ENCODE measurements around the gene ANAPC13. TPM values are rescaled to one million over a fixed set of nuclear protein-coding genes. Genes with fewer than 3 reads are reported as not detected.

ANAPC13 gene
- total RNA-seq, 1 experiment from 2014 or later = 68.8 TPM

DNA sequence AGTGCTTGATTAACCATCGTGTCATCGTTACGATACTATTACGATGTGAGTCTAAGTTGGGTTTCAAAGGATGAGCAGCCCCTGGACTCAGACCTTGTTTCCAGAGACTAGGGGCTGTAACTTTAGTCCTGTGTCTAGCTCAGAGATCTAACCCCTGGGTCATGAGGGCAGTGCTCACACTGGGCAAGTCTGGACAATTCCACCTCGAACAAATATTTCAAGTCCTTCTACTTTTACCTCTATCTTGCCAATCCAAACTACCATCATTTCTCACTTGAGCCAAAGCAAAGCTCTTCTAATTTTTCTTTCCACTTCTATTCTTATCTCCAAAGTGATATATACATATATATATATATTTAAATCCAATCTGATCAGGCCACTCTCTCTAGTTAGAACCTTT lies 10.8 kb downstream of the ANAPC13 start:
- Histone ChIP-seq H3K27me3 (ENCODE audit: control insufficient read depth, insufficient read depth, low read length) (no peaks in the 10 kb centered on the region), H3K27ac (ENCODE audit: low read length) (no peak overlapping the region), H3K4me3 (ENCODE audit: low read depth in 2 of 2, low read length in 2 of 2) (no peak overlapping the region), H3K9me3 (ENCODE audit: control insufficient read depth, insufficient read depth, low read depth, low read length) (no peaks in the 10 kb centered on the region), H3K4me1 (ENCODE audit: control insufficient read depth, insufficient read depth, low read length) (peaks cover 3% of the 10 kb centered on the region), H3K36me3 (ENCODE audit: control insufficient read depth, insufficient read depth, low read length) (peaks cover 23% of the 10 kb centered on the region)
- in situ Hi-C loops (cut with HindIII; ENCODE audit: low pct_unique_long_range_greater_than_20kb, low sequenced_read_pairs) = no loop called here
- ATAC-seq (no peak), DNase-seq (ENCODE audit: low read depth, low spot score) (no peak)
- CTCF ChIA-PET = interaction anchor here (0.6 to 1.3 kb wide), 3 partner anchors 111 to 168 kb away, joined by 3 to 4 read pairs (median 3); no protein-coding TSS in a partner anchor
- no peak for TF ChIP-seq POLR2AphosphoS5 (IDR thresholded peaks at IDR 0.05; ENCODE audit: low read depth, low read length)
- TF ChIP-seq TCF7L2 (IDR thresholded peaks at IDR 0.05; ENCODE audit: low read depth, low read length) = no peak
- TF ChIP-seq, protein P1, sequence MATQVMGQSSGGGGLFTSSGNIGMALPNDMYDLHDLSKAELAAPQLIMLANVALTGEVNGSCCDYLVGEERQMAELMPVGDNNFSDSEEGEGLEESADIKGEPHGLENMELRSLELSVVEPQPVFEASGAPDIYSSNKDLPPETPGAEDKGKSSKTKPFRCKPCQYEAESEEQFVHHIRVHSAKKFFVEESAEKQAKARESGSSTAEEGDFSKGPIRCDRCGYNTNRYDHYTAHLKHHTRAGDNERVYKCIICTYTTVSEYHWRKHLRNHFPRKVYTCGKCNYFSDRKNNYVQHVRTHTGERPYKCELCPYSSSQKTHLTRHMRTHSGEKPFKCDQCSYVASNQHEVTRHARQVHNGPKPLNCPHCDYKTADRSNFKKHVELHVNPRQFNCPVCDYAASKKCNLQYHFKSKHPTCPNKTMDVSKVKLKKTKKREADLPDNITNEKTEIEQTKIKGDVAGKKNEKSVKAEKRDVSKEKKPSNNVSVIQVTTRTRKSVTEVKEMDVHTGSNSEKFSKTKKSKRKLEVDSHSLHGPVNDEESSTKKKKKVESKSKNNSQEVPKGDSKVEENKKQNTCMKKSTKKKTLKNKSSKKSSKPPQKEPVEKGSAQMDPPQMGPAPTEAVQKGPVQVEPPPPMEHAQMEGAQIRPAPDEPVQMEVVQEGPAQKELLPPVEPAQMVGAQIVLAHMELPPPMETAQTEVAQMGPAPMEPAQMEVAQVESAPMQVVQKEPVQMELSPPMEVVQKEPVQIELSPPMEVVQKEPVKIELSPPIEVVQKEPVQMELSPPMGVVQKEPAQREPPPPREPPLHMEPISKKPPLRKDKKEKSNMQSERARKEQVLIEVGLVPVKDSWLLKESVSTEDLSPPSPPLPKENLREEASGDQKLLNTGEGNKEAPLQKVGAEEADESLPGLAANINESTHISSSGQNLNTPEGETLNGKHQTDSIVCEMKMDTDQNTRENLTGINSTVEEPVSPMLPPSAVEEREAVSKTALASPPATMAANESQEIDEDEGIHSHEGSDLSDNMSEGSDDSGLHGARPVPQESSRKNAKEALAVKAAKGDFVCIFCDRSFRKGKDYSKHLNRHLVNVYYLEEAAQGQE (IDR thresholded peaks at IDR 0.05; ENCODE audit: insufficient read depth in 1 of 2, low read depth in 2 of 2, low read length in 1 of 2) = no peak
- no peak for TF ChIP-seq SIN3A (IDR thresholded peaks at IDR 0.05; ENCODE audit: borderline replicate concordance, insufficient read depth, low read depth, low read length)
- TF ChIP-seq, protein P2, sequence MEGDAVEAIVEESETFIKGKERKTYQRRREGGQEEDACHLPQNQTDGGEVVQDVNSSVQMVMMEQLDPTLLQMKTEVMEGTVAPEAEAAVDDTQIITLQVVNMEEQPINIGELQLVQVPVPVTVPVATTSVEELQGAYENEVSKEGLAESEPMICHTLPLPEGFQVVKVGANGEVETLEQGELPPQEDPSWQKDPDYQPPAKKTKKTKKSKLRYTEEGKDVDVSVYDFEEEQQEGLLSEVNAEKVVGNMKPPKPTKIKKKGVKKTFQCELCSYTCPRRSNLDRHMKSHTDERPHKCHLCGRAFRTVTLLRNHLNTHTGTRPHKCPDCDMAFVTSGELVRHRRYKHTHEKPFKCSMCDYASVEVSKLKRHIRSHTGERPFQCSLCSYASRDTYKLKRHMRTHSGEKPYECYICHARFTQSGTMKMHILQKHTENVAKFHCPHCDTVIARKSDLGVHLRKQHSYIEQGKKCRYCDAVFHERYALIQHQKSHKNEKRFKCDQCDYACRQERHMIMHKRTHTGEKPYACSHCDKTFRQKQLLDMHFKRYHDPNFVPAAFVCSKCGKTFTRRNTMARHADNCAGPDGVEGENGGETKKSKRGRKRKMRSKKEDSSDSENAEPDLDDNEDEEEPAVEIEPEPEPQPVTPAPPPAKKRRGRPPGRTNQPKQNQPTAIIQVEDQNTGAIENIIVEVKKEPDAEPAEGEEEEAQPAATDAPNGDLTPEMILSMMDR (IDR thresholded peaks at IDR 0.05) = no peak
- BruUV-seq (replicated peaks) = no TSS peak
- POLR2A ChIA-PET = no interaction called here
- intact Hi-C loops (cut with micrococcal nuclease; ENCODE audit: unreplicated experiment) = loop anchor here (1.0 to 5.0 kb wide), 4 partner anchors 98 to 263 kb away; no protein-coding TSS in a partner anchor

DNA sequence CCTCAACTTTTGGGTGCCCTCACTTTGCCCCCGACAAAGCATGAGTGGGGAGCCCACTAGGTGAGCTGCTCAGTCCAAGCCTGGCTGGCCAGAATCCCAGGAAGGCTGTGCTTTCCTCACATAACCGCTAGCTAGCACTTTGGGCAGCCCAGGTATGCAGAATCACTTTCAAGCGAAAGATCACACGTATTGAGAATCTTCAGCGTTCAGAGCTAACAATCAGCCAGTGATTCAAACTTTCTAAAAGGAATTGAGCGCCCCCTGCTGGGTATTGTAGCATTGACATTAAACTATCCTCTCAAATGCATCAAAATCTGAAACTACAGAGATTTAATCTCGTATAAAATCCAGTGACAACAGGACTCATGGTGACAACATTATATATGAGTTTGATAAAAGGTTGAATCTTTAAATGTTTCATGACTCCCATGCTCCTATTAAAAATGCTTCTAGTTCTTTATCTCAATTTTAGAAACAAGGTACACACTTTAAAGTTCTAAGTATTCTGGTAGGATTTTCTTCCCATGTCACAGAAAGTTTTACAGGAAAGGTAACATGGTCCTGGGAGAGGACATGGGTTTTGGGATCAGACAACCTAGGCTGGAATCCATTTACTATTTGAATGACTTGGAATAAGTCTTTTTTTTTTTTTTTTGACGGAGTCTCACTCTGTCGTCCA lies 11.8 kb downstream of the ANAPC13 start:
- CTCF ChIA-PET = interaction anchor here (0.6 to 2.7 kb wide), 5 partner anchors 102 to 166 kb away, joined by 4 to 16 read pairs (median 5); no protein-coding TSS in a partner anchor
- in situ Hi-C loops (cut with HindIII; ENCODE audit: low pct_unique_long_range_greater_than_20kb, low sequenced_read_pairs) (no loop called here), intact Hi-C loops (cut with micrococcal nuclease; ENCODE audit: unreplicated experiment) (loop anchor here (1.0 to 5.0 kb wide), 3 partner anchors 97 to 166 kb away; no protein-coding TSS in a partner anchor)
- no peak overlapping the region for H3K4me3 ChIP-seq (ENCODE audit: low read depth in 2 of 2, low read length in 2 of 2)
- ATAC-seq = peak; percentile 91
- POLR2A ChIA-PET = no interaction called here
- no peaks in the 10 kb centered on the region for H3K9me3 ChIP-seq (ENCODE audit: control insufficient read depth, insufficient read depth, low read depth, low read length)
- TF ChIP-seq, protein P2 (IDR thresholded peaks at IDR 0.05) = peak; percentile 85
- TF ChIP-seq SIN3A (IDR thresholded peaks at IDR 0.05; ENCODE audit: borderline replicate concordance, insufficient read depth, low read depth, low read length) = no peak
- no peak for DNase-seq (ENCODE audit: low read depth, low spot score)
- BruUV-seq (replicated peaks) = no TSS peak
- peaks cover 3% of the 10 kb centered on the region for H3K4me1 ChIP-seq (ENCODE audit: control insufficient read depth, insufficient read depth, low read length)
- no peaks in the 10 kb centered on the region for H3K27me3 ChIP-seq (ENCODE audit: control insufficient read depth, insufficient read depth, low read length)
- peaks cover 19% of the 10 kb centered on the region for H3K36me3 ChIP-seq (ENCODE audit: control insufficient read depth, insufficient read depth, low read length)
- peak overlapping the region; percentile 72 for H3K27ac ChIP-seq (ENCODE audit: low read length)
